IPS-15b (cell line): ENCODE measurements around the gene MRPS22.
"Not testable (repeated sequence)": the region's sequence is repeated elsewhere in the genome, so short reads cannot be mapped to it uniquely, and the experiment has no call there.

Experiments used
- H3K27me3 ChIP-seq: one replicate; pipeline ENCODE4 v1.6.1; 2013; ENCODE audit warnings: low read length; ENCODE audit not compliant: control insufficient read depth, insufficient read depth
- H3K36me3 ChIP-seq: one replicate; pipeline ENCODE4 v1.6.1; 2013; ENCODE audit warnings: low read length; ENCODE audit not compliant: control insufficient read depth, insufficient read depth
- H3K4me1 ChIP-seq: one replicate; pipeline ENCODE4 v1.6.1; 2013; ENCODE audit warnings: mild to moderate bottlenecking, low read length; ENCODE audit not compliant: control insufficient read depth, insufficient read depth
- H3K4me3 ChIP-seq: one replicate; pipeline ENCODE4 v1.5.1; 2013; ENCODE audit warnings: low read depth, low read length
- H3K9ac ChIP-seq: one replicate; pipeline ENCODE4 v1.6.1; 2013; ENCODE audit warnings: low read depth, mild to moderate bottlenecking, low read length
- H3K9me3 ChIP-seq: one replicate; pipeline ENCODE4 v1.6.1; 2013; ENCODE audit warnings: mild to moderate bottlenecking, low read length; ENCODE audit not compliant: control insufficient read depth, insufficient read depth

MRPS22 gene

GRCh38 chr3:139380575-139380974 is 36.8 kb downstream of the MRPS22 start:
- no peaks in the 10 kb centered on the region for H3K9me3 ChIP-seq
- no peaks in the 10 kb centered on the region for H3K27me3 ChIP-seq
- H3K4me3 ChIP-seq = no peak overlapping the region
- H3K36me3 ChIP-seq = peaks cover 6% of the 10 kb centered on the region
- no peaks in the 10 kb centered on the region for H3K4me1 ChIP-seq
- H3K9ac ChIP-seq = no peak overlapping the region

- H3K9ac ChIP-seq, H3K27me3 ChIP-seq, H3K4me1 ChIP-seq, H3K9me3 ChIP-seq, H3K4me3 ChIP-seq, H3K36me3 ChIP-seq: not testable (repeated sequence)
These were observed 38.5 kb downstream of the MRPS22 start for GRCh38 chr3:139382291-139382690.

GRCh38 chr3:139388077-139388476 is 44.3 kb downstream of the MRPS22 start:
- no peaks in the 10 kb centered on the region for H3K9me3 ChIP-seq
- no peak overlapping the region for H3K9ac ChIP-seq
- H3K36me3 ChIP-seq = no peaks in the 10 kb centered on the region
- no peak overlapping the region for H3K4me3 ChIP-seq
- peaks cover 2% of the 10 kb centered on the region for H3K4me1 ChIP-seq
- no peaks in the 10 kb centered on the region for H3K27me3 ChIP-seq

- no peaks in the 10 kb centered on the region for H3K9me3 ChIP-seq
- H3K27me3 ChIP-seq = no peaks in the 10 kb centered on the region
- peaks cover 2% of the 10 kb centered on the region for H3K4me1 ChIP-seq
- peak overlapping the region; percentile 91 for H3K4me3 ChIP-seq
- H3K36me3 ChIP-seq = no peaks in the 10 kb centered on the region
- H3K9ac ChIP-seq = peak overlapping the region; percentile 89
These were observed 45.2 kb downstream of the MRPS22 start for GRCh38 chr3:139388821-139389551.

GRCh38 chr3:139389552-139390368 is 45.9 kb downstream of the MRPS22 start, which contains the start of gene COPB2:
TSS of gene COPB2 (minus strand) at chr3:139389647. CDS start at chr3:139389550, 97 bp downstream.
- Histone ChIP-seq H3K9ac (peak within 1 kb of the TSS; percentile 89), H3K4me1 (peaks cover 2% of the 10 kb centered on the region), H3K4me3 (peak within 1 kb of the TSS; percentile 91), H3K36me3 (no peaks in the 10 kb centered on the region), H3K27me3 (no peaks in the 10 kb centered on the region), H3K9me3 (no peaks in the 10 kb centered on the region)

GRCh38 chr3:139394116-139394515 is 50.3 kb downstream of the MRPS22 start:
- Histone ChIP-seq H3K36me3 (no peaks in the 10 kb centered on the region), H3K27me3 (no peaks in the 10 kb centered on the region), H3K9me3 (no peaks in the 10 kb centered on the region), H3K4me1 (no peaks in the 10 kb centered on the region), H3K4me3 (no peak overlapping the region), H3K9ac (no peak overlapping the region)

GRCh38 chr3:139396707-139397106 is 52.9 kb downstream of the MRPS22 start:
- no peaks in the 10 kb centered on the region for H3K36me3 ChIP-seq
- no peak overlapping the region for H3K9ac ChIP-seq
- no peaks in the 10 kb centered on the region for H3K4me1 ChIP-seq
- H3K27me3 ChIP-seq = no peaks in the 10 kb centered on the region
- H3K4me3 ChIP-seq = no peak overlapping the region
- no peaks in the 10 kb centered on the region for H3K9me3 ChIP-seq

GRCh38 chr3:139401155-139401554 is 57.3 kb downstream of the MRPS22 start:
- not testable (repeated sequence) for H3K4me3 ChIP-seq, H3K9ac ChIP-seq, H3K4me1 ChIP-seq, H3K27me3 ChIP-seq, H3K9me3 ChIP-seq, H3K36me3 ChIP-seq
